ENCODE data around the gene USP14.

Gene USP14

DNA sequence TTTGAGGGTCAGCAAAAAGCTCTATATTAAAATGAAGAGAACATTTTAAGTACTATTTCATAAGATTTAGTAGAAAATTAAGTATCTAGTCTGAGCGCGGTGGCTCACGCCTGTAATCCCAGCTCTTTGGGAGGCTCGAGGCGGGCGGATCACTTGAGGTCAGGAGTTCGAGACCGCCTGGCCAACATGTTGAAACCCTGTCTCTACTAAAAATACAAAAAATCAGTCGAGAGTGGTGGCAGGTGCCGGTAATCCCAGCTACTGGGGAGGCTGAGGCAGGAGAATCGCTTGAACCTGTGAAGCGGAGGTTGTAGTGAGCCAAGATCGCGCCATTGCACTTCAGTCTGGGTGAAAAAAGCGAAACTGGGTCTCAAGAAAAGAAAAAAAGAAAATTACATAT lies 1.6 kb downstream of the USP14 start:
- DNase-seq (ENCODE audit: low read depth in 2 of 2): no peak

DNA sequence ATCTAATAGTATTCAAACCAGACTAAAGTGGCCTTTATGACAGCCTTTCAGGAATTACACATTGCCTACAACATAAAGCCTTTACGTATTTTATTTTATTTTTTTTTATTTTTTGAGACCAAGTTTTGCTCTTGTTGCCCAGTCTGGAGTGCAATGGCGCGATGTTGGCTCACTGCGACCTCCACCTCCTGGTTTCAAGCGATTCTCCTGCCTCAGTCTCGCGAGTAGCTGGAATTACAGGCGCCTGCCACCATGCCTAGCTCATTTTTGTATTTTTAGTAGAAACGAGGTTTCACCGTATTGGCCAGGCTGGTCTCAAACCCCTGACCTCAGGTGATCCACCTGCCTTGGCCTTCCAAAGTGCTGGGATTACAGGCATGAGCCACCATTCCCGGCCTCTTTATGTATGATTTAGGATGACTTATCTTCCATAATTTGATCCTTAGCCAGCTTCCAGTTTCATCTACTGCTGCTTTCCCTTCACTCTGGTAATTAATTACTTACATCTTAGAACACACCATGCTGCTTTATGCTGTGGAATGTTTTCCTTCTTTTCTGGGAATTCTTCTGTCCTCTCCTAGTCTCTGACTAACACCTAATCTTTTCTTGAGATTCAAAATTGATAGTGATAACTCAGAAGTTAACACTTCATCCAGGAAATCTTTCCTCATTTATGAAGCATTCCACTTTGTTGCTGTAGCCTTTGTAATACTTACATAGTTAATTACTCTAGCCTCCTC lies 2.6 kb downstream of the USP14 start:
- no peak for DNase-seq (ENCODE audit: low read depth in 2 of 2)

DNA sequence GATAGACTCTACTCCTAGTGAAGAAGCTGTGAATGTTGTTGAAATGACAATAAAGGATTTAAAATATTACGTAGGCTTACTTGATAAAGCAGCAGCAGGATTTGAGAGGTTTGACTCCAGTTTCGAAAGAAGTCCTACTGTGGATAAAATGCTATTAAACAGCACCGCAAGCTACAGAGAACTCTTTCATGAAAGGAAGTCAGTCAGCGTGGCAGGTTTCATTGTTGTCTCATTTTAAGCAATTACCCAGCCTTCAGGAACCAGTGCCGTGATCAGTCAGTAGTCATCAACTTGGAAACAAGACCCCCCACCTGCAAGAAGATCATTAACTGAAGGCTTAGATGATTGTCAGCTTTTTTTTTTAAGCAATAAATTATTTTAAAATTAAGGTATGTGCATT lies 14.0 kb downstream of the USP14 start:
- no peak for DNase-seq (ENCODE audit: low read depth in 2 of 2)

DNA sequence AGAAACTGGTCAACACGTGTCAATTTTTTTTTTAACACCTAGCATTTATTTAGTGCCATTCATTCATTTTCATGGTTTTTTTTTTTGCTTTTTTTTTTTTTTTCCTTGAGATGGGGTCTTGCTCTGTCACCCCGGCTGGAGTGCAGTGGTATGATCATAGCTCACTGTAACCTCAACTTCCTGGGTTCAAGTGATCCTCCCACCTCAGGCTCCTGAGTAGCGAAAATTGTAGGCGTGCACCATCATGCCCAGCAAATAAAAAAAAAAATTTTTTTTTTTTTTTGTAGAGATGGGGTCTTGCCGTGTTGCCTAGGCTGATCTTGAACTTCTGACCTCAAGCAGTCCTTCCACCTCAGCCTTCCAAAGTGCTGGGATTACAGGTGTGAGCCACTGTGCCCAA lies 21.1 kb downstream of the USP14 start:
- no peak for DNase-seq (ENCODE audit: low read depth in 2 of 2)

DNA sequence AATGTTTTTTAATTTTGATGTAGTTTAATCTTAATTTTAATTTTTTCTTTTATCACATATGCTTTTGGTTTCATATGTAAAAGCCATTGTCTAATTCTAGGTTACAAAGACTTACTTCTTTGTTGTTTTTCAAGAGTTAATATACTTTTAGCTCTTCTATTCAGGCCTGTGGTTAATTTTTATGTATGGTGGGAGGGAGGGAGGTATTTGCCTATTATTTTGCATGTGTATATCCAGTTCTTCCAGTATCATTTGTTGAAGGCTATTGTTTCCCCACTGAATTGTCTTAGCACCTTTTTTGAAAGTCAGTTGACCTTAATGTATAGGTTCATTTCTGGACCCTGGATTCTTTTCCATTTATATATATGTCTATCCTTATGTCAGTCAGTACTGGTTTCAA lies 23.4 kb downstream of the USP14 start:
- DNase-seq (ENCODE audit: low read depth in 2 of 2): no peak

DNA sequence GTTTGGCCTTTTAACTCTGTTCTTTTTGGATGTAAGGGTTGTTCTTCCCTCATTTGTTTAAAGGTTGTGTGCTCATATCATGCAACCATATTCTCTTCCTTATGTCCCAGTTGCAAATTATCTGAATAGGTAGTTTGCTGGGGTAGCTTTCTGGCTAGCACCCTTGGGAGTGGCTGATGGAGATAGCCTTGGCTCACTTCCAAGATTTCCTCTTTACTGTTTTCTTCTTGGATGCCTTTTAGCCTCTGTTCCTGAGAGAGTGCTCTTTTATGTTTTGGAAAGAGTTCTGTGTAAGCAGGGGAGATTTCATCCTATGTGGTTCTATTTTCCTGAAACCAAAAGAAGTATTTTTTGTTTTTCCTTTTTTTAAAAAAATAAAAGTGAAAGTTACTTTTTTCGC lies 25.4 kb downstream of the USP14 start:
- no peak for DNase-seq (ENCODE audit: low read depth in 2 of 2)

DNA sequence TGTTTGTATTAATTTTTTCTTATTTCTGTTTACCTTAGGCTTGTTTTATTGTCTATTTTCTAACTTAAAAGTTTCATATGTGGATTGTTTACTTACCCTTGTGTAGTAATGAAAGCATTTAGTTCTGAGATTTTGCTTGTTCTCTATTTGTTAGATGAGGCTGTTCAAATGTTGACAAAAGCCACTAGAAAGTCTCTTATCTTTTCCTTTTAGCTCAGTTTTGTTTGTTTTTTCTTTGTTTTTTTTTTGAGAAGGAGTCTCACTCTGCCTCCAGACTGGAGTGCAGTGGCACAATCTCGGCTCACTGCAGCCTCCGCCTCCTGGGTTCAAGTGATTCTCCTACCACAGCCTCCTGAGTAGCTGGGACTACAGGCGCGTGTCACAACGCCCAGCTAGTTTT lies 30.9 kb downstream of the USP14 start:
- DNase-seq (ENCODE audit: low read depth in 2 of 2): no peak

DNA sequence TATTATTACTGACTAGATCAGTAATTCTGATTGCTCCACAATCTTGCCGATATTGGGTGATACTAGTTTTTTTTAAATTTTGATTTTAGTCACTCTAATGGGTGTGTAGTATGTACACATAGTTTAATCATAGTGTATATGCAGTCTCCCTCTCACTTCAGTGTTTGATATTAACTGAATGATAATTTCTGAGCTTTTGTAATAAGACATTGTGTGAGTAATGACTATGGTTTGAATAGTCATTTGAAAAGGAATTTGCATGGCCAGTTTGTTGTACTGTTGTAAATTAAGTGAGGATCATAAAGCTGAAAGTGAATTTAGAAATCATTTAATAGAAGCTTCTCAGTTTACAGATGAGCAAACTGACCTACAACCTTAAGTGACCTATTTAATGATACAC lies 33.4 kb downstream of the USP14 start:
- no peak for DNase-seq (ENCODE audit: low read depth in 2 of 2)

DNA sequence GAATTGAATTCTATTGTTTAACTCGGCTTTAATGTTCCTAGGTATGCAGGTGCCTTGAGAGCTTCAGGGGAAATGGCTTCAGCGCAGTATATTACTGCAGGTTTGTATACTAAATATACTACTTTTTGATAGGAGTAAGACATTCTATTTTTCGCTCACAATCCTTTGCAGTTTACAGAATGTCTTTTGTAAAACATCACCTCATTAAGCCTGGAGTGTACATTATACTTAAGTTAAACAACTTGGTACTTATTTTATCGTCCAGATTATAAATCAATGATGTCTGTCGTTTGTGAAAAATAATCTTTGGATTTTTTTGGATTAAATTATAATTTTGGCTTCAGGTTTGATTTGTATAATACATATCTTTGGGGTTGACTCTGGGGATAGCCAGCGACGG lies 34.4 kb downstream of the USP14 start:
- DNase-seq (ENCODE audit: low read depth in 2 of 2): no peak

DNA sequence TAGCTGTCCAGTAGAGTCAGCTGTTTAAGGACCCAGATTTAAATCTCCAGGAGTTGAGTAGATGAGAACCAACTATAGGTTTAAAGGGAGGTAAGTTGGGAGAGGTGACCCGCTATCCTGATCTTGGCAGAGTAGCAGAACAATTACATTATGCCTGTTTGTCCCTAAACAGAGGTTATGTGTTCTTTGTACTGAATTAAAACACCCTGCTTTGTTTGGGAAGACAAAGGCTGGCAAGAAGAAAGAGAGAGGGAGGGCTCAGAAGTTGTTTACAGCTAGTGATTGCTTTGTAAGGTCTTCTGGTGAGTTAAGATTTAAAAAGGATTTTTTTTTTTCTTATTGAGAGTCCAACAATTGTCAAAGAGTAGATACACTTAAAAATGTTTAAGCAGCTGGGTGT lies 37.3 kb downstream of the USP14 start:
- no peak for DNase-seq (ENCODE audit: low read depth in 2 of 2)

DNA sequence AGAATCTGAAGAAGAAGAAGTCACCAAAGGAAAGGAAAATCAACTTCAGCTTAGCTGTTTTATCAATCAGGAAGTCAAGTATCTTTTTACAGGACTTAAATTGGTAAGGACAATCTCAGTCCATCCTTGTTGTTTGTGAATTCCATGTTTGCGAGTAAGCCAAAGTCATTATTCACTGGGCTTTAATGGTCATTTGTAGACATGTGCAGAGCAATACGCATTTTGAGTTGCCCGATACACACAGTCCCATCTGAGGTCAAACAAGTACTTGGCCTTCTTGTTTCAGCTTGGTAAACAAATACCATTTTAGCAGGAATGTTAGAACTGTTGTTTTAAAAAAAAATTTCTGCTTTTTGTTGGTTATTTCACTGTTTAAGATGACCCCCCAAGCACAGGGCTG lies 40.9 kb downstream of the USP14 start:
- no peak for DNase-seq (ENCODE audit: low read depth in 2 of 2)

DNA sequence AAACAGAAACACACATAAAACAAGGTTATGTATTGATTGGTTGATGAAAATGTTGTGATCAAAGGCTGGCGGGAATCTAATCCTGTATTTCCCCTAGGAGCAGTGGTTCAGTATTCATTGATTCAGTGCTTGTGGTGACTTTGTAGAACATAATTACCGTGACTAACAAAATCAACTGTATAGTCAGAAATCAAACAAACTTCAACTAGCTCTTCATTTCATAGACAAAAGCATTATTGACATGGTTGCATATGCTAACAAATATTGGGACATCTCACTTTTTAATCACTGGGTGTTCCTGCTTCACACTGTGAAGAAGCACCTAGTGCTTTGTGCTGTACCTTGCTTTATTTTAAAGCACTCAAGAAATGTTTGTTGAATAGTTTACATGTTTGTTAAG lies 41.4 kb downstream of the USP14 start:
- no peak for DNase-seq (ENCODE audit: low read depth in 2 of 2)

DNA sequence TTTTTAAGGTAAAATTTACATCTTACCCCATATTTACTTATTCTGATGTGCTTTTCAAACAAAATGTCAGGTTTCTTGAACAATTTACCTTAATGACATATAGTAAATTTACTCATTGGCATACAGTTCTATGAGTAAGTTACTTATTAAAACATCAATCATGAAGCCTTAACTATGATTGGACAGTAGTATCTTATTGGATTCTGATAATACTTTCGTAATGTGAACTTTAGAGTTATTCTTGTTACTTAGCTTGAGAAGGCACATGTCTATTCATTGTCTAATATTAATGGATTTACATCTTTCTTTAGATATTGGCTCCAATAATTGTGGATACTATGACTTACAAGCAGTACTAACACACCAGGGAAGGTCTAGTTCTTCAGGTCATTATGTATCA lies 51.7 kb downstream of the USP14 start:
- DNase-seq (ENCODE audit: low read depth in 2 of 2): no peak

DNA sequence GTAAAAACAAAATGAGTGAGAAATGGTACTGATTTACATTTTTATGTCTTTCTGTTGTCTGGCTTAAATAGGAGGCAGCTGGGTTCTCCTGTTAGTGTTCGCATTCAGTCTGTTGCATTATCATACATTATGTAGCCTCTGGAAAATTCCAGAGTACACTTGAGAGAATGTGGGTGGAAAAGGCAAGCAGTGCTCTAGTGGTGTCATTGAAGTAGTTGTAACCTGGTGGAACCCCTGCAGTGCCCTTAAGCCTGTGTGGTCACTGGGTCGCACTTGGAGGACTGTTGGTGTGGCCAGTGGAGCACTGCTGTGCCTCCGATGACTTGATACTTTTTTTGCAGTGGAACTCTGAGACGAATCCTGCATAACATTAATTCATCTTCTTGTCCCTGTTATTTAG lies 52.4 kb downstream of the USP14 start:
- no peak for DNase-seq (ENCODE audit: low read depth in 2 of 2)

DNA sequence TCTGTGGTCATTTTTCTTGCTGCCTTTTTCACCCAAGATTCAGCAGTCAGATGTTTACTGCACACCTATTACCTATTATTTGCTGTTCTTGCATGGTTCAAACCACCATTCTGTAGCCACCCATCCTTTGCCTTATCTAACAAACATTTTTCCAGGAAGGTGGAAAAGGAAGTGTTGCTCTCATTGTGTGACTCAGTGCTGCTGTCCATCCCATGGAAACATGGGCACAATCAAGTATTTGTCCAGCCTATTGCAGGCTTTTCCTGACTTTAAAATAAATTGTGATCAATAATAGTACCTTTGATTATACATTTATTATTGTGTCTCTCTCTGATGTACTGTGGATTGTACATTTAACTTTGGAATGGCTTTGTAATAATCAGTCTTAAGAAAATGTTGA lies 53.2 kb downstream of the USP14 start:
- no peak for DNase-seq (ENCODE audit: low read depth in 2 of 2)

DNA sequence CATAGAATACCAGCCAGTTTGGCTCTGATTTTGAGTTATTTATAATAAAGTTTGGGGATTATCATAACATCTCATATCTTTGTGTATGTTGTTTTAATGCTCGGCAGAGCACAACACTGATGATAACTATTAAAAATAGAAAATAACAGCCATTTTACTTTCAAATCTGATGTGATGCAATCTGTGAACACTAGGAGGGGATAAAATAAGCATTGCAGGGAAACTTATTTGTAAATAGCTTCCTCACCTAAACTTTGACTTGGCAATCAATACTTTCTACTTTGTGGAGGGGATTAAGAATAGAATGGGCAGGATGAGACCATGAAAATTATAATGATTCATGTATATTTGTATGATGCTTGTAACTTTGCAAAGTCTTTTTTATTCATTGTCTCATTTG lies 54.4 kb downstream of the USP14 start:
- DNase-seq (ENCODE audit: low read depth in 2 of 2): no peak

DNA sequence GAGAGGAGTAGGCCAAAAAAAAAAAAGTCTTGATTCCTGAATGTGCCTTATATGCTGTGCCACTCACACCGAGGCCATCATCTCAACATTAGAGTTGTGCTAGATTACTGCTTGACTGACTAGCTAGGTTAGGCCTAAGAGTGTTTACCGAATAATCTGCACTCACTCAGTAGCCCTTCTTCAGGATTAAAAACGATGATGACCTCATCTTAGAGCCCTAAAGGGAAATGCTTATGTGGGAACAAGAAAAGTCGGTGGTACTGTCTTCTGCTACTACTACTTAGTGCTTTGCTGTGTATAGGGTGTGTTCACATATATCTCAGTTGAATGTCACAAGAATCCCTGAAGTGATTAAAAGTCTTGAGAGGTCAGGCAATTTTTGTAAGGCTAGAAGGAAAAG lies 55.1 kb downstream of the USP14 start:
- DNase-seq (ENCODE audit: low read depth in 2 of 2): no peak

DNA sequence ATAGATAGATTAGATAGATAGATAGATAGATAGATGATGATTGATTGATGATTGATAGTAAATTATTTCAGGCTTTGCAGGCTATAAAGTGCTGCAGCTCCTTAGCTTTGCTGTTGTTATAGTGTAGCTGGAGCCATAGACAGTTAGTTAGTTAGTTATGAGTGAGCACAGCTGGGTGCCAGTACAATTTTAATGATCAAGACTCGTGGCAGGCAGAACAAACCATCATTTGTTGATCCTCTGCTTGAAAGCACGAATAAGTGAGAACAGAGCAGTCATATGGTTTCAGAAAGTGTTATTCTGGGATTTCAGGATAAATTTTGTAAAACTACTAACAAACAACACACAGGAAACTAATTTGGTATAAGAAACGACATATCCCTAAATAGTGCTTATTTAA lies 55.6 kb downstream of the USP14 start:
- DNase-seq (ENCODE audit: low read depth in 2 of 2): no peak

DNA sequence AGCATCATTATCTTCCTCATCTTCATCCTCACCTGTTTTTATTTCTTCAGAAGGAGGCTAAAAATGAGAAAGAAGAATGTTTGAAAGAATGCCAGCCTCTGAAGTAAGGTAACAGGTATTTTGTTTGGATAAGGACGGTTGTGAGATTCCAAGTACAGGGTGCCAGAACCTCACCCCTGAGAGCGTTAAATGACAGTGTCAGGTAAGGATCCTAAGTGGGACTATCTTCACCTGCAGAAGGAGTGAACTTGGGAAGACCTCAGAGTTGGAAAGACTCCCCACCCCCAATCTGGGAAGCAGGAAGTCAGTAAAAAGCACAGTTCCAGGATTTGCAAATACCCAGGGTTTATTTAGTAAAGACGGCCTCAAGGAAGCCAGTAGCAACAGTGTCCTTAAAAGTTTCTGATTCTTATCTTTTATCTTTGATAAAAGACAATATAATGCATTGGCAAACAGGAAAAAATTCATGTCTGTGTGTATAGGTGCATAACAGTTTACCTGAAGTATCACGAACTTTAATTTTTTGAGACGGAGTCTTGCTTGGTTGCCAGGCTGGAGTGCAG lies 57.2 kb downstream of the USP14 start:
- no peak for DNase-seq (ENCODE audit: low read depth in 2 of 2)

DNA sequence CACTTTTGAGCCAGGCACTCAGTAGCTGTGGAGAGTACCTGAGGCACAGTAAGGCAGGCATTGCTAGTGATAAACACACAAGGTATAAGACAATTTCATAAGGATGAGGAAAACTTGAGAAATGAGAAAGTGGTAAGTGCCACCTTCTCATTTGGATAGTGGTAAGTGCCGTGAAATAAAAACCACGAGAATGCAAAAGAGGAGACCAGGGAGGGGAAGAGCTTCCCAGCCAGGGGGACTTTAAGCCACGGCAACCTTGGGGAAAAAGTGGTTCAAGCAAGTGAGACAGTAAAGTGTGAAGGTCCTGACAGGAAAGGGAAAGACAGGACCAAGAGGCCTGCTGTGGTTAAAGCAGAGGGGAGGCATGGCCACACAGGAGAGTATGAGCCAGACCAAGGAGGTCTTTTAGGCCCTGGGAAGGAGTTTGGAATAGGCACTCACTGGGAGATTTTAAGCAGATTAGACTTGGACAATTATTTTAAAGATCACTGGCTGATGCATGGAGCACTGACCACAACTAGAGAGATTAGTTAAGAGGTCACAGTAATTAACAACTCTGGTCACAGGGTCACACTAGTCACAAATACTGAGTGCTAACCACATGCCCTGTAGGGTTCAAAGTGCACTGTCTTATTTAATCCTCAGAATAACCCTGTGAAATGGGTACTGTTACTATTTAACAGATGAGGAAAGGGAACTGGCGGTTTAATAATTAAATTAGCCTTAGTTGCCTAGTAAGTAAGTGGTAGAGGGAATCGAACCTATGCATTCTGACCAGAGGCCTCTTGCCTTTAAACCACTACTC lies 59.4 kb downstream of the USP14 start:
- DNase-seq (ENCODE audit: low read depth in 2 of 2): no peak

DNA sequence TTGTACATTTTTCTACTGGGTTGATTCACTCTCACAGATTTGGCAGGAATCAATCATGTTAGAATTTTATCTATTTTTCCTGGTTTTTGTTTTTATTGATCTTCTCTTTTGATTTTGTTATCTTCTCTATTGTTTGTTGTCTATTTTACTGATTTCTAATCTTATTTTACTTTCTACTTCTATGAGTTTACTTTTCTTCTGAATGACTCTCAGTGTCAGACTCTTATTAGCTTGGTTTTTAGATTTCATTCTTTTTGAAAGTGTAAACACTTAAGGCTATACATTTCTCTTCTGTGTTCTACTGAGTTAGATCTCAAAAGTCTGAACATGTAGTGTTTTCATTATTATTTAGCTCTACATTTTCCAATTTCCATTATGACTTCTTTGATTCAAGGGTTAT lies 62.4 kb downstream of the USP14 start:
- no peak for DNase-seq (ENCODE audit: low read depth in 2 of 2)

DNA sequence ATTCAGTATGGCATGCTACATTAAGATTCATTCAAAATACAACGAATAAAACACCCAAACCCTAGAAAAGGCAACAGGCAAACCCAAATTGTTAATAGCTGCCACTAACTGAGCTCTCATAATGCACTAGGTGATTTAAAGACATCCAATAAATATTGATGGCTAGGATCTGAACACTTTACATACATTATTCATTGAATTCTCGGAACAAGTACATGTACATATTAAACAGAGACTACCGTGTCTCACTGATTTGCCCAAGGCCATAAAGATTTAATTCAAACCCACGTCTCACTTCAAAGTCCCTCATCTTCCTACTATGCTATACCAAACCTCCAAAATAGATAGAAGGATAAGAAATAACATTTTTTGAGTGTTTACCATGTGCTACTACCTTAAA lies 67.4 kb downstream of the USP14 start:
- DNase-seq (ENCODE audit: low read depth in 2 of 2): no peak

DNA sequence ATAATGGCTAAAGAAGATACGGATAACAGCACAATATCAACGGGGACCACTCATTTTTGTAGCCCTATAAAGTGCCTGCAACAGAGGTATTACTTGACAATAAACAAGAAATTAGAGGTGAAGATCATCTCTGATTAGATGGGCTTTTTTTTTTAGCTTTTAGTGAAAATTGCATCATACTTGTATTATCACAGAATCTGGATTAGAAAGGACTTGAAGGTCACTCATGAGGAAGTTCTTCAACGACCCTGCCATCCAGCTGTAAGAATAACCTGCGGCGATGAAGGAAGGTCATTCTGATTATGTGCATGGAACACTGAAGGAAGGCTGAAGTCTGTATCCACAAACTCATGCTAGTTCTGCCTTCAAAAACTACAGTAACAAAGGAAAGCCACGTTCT lies 69.0 kb downstream of the USP14 start:
- no peak for DNase-seq (ENCODE audit: low read depth in 2 of 2)
